ENCODE results near the gene TRERF1.
A peak's percentile ranks its signal among the peaks of the same experiment; 100 is the strongest.

TRERF1 gene

GRCh38 chr6:42451333-42452170, at the start of gene TRERF1:
Gene TRERF1, minus strand, starts transcription at chr6:42451926. Its CDS starts 182,336 bp downstream, at chr6:42269590.
- DNase-seq (ENCODE audit: low read depth): no peak

DNA sequence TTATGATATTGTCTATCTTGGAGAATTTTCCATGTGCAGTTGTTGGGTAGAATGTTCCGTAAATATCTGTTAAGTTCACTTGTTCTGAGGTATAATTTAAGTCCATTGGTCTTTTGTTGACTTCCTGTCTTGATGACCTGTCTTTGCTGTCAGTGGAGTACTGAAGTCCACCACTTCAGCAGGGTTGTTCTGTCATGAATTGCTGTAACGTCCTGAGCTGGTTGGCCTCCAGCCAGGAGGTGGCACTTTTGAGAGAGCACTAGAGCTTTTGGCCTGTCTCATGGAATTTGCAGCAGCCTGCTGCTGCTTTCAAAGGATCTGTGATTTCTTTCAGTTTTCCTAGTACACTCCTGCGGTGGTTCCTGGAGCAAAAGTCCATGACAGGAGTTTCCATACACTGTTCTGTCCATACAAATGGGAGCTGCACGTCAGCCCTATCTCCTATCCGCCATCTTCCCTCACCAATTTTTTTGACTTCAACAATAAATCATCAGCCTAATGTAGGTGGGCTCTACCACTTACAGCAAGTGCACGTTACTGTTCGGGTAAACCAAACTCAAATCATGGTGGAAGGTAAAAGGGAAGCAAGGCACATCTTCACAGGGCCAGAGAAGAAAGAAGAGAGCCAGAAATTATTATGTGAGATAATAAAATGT, 46.9 kb upstream of the TRERF1 start:
- no peak for TF ChIP-seq CTCF (IDR thresholded peaks at IDR 0.05; ENCODE audit: low read depth, low read length, missing control alignments)
- in situ Hi-C loops (cut with HindIII; ENCODE audit: low sequenced_read_pairs): no loop called here
- no peak for DNase-seq (ENCODE audit: low read depth)
- no peak overlapping the region for H3K4me3 ChIP-seq (ENCODE audit: low read depth, low read length)

More at GRCh38 chr6:42451333-42452170, at the start of gene TRERF1:
- in situ Hi-C loops (cut with HindIII; ENCODE audit: low sequenced_read_pairs): loop anchor here (5.0 kb wide), 2 partner anchors 34 to 41 kb away; no protein-coding TSS in a partner anchor
- TF ChIP-seq CTCF (IDR thresholded peaks at IDR 0.05; ENCODE audit: low read depth, low read length, missing control alignments): no peak
- H3K4me3 ChIP-seq (ENCODE audit: low read depth, low read length): peak within 1 kb of the TSS; percentile 73

DNA sequence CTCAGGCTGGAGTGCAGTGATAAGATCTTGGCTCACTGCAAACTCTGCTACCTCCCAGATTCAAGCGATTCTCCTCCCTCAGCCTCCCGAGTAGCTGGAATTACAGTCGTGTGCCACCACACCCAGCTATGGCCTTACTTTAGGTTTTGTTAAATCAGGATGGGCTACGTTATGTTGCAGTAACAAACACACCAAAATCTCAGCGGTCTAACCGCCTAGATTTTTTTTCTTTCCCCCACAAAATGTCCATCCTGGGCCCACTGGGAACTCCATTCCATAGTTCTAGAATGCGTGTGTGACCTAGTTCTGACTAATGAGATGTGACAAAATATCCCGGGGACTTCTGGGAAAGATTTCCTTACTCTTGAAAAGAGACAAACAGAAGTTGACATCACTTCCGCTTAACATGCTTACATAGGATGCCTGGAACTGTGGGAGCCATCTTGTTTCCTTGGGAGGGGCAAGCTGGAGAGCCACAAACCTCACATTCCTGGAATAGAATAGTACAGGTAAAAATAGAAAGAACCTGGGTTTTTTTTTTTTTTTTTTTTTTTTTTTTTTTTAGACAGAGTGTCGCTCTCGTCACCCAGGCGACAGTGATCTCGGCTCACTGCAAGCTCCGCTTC, 42.3 kb upstream of the TRERF1 start:
- DNase-seq (ENCODE audit: low read depth): no peak
- in situ Hi-C loops (cut with HindIII; ENCODE audit: low sequenced_read_pairs): loop anchor here (5.0 kb wide), 1 partner anchor 42 kb away; the partner anchor contains the start of gene TRERF1
- TF ChIP-seq CTCF (IDR thresholded peaks at IDR 0.05; ENCODE audit: low read depth, low read length, missing control alignments): no peak
- H3K4me3 ChIP-seq (ENCODE audit: low read depth, low read length): no peak overlapping the region

DNA sequence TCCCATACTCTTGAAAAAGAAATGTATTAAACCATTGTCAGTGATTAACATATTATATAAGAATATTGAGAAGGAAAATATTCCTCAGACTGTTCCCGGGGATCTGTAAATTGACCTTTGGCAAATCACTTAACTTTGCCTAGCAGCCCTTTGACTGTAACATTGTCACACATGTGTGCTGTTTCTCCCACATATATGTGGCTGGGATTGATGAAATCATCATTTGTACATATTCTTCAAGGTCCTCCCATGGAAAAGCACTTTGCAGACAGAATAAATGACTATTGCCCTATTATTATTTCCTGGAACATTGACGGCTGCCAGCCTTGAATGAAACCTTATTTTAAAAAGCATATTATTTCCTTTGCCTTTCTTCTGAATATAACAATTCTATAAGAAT, 36.4 kb upstream of the TRERF1 start:
- in situ Hi-C loops (cut with HindIII; ENCODE audit: low sequenced_read_pairs): no loop called here
- H3K4me3 ChIP-seq (ENCODE audit: low read depth, low read length): no peak overlapping the region
- TF ChIP-seq CTCF (IDR thresholded peaks at IDR 0.05; ENCODE audit: low read depth, low read length, missing control alignments): no peak

GRCh38 chr6:42484261-42484660, 32.5 kb upstream of the TRERF1 start:
- TF ChIP-seq CTCF (IDR thresholded peaks at IDR 0.05; ENCODE audit: low read depth, low read length, missing control alignments): no peak
- in situ Hi-C loops (cut with HindIII; ENCODE audit: low sequenced_read_pairs): loop anchor here (5.0 kb wide), 1 partner anchor 52 kb away; no protein-coding TSS in a partner anchor

More for the DNA sequence above, 36.4 kb upstream of the TRERF1 start:
- DNase-seq (ENCODE audit: low read depth): no peak

GRCh38 chr6:42482174-42482573, 30.4 kb upstream of the TRERF1 start:
- in situ Hi-C loops (cut with HindIII; ENCODE audit: low sequenced_read_pairs): loop anchor here (5.0 kb wide), 1 partner anchor 50 kb away; no protein-coding TSS in a partner anchor
- no peak for DNase-seq (ENCODE audit: low read depth)
- no peak overlapping the region for H3K4me3 ChIP-seq (ENCODE audit: low read depth, low read length)

More at GRCh38 chr6:42484261-42484660, 32.5 kb upstream of the TRERF1 start:
- H3K4me3 ChIP-seq (ENCODE audit: low read depth, low read length): no peak overlapping the region
- no peak for DNase-seq (ENCODE audit: low read depth)

More at GRCh38 chr6:42482174-42482573, 30.4 kb upstream of the TRERF1 start:
- TF ChIP-seq CTCF (IDR thresholded peaks at IDR 0.05; ENCODE audit: low read depth, low read length, missing control alignments): no peak
